K562 (cell line): ENCODE data around the gene ABLIM2. TPM values are rescaled to one million over a fixed set of nuclear protein-coding genes. Genes with fewer than 3 reads are reported as not detected.

Experiments
- ATAC-seq: fragments of 200-7000 bp; cut with Tn5 transposase; 3 replicates; pipeline ENCODE4 v1.9.1; 2020; ENCODE audit warnings: moderate library complexity
- BruUV-seq: library from RNA; stranded (reverse); fragments of 400-500 nt; replicated peaks from 2 replicates; lab custom pipeline; 2021; lab: Mats Ljungman, UMichigan
- CTCF ChIA-PET: fragments of 300-600 bp; formaldehyde crosslinking; extraction: SDS; loops from one replicate; lab custom pipeline; 2021; ENCODE audit warnings: low intra/inter-chr PET ratio; lab: Yijun Ruan, JAX
- POLR2A ChIA-PET: fragments of 300-600, 350-650 bp; sonication (Branson Sonifier 250); formaldehyde crosslinking; extraction: SDS; loops from one replicate; lab custom pipeline; 2021; ENCODE audit warnings: antibody characterized with exemption, inconsistent platforms; lab: Yijun Ruan, JAX
- DNase-seq, 4 experiments: peaks; one replicate each; pipeline versions ENCODE4 v3.0.0 to v3.0.0-alpha.2; 2011 to 2018; ENCODE audit warnings: low spot score in 3 of 4, mixed read lengths in 3 of 4; ENCODE audit errors: extremely low read depth in 1 of 4
- FAIRE-seq: peaks from 2 replicates; lab custom pipeline; 2011; peaks lifted over from hg19 to GRCh38; lab: Jason Lieb, UNC
- H2AFZ ChIP-seq: 2 replicates; pipeline ENCODE4 v1.6.0; 2011; ENCODE audit warnings: low read depth, low read length, control low read depth, inconsistent platforms
- H3K27ac ChIP-seq: fragments of 200-600 bp; 3 replicates; pipeline ENCODE4 v1.8.0; 2011; ENCODE audit warnings: low read depth, mild to moderate bottlenecking, control low read depth, inconsistent platforms, low read length, moderate library complexity, mixed read lengths; ENCODE audit errors: extremely low read depth
- H3K27me3 ChIP-seq, 2 experiments: fragments of 300-600 bp in 1 of 2; 2 replicates in 1 of 2; 3 replicates in 1 of 2; pipeline versions ENCODE4 v1.6.0 to v1.8.0; 2011; ENCODE audit warnings: inconsistent platforms in 2 of 2, low read length in 2 of 2, mild to moderate bottlenecking in 1 of 2, mixed read lengths in 1 of 2, moderate library complexity in 1 of 2; ENCODE audit not compliant: control insufficient read depth in 2 of 2, insufficient read depth in 2 of 2
- H3K36me3 ChIP-seq: fragments of 300-600 bp; 3 replicates; pipeline ENCODE4 v1.8.0; 2011; ENCODE audit warnings: mild to moderate bottlenecking, low read length, inconsistent platforms; ENCODE audit not compliant: control insufficient read depth, insufficient read depth
- H3K4me1 ChIP-seq, 2 experiments: fragments of 200-600 bp in 1 of 2; replicated peaks in 1 of 2; 2 replicates in 1 of 2; 3 replicates in 1 of 2; pipeline versions ENCODE4 v1.5.1 to v1.8.0; 2011; ENCODE audit warnings: inconsistent platforms in 2 of 2, low read length in 2 of 2, mild to moderate bottlenecking in 1 of 2, mixed read lengths in 1 of 2, moderate library complexity in 1 of 2; ENCODE audit not compliant: control insufficient read depth in 2 of 2, insufficient read depth in 2 of 2
- H3K4me2 ChIP-seq: 2 replicates; pipeline ENCODE4 v1.6.1; 2011; ENCODE audit warnings: low read length, control low read depth, inconsistent platforms, mixed read lengths; ENCODE audit not compliant: insufficient read depth
- H3K4me3 ChIP-seq: fragments of 200-600 bp; sonication (generic), shearing (Covaris generic); 2 replicates; pipeline ENCODE4 v1.5.1; 2016; ENCODE audit warnings: control low read depth, inconsistent platforms
- H3K79me2 ChIP-seq: fragments of 200-600 bp; 3 replicates; pipeline ENCODE4 v1.8.0; 2011; ENCODE audit warnings: low read length, inconsistent platforms; ENCODE audit not compliant: control insufficient read depth, insufficient read depth
- H3K9ac ChIP-seq, 2 experiments: 2 replicates each; pipeline versions ENCODE4 v1.6.0 to v1.6.1; 2011; ENCODE audit warnings: low read depth in 2 of 2, low read length in 2 of 2, control low read depth in 1 of 2, inconsistent platforms in 1 of 2, mild to moderate bottlenecking in 1 of 2, mixed read lengths in 1 of 2; ENCODE audit not compliant: insufficient read depth in 1 of 2
- H3K9me1 ChIP-seq: one replicate; pipeline ENCODE4 v1.6.0; 2011; ENCODE audit warnings: inconsistent platforms, mild to moderate bottlenecking, low read length, moderate library complexity; ENCODE audit not compliant: control insufficient read depth, insufficient read depth
- H3K9me3 ChIP-seq: replicated peaks from 2 replicates; pipeline ENCODE4 v1.5.1; 2011; ENCODE audit warnings: low read depth, low read length, inconsistent platforms; ENCODE audit not compliant: control insufficient read depth, insufficient read depth
- H4K20me1 ChIP-seq: replicated peaks from 2 replicates; pipeline ENCODE4 v1.6.1; 2011; ENCODE audit warnings: low read length, inconsistent platforms, mixed read lengths; ENCODE audit not compliant: control insufficient read depth, insufficient read depth
- CEBPB ChIP-seq: fragments of 450-650 bp; IDR thresholded peaks from 2 replicates; pipeline ENCODE4 v1.6.1; 2016; ENCODE audit warnings: missing genetic modification characterization, missing compliant biosample characterization
- FOXJ3 ChIP-seq: sonication (generic); formaldehyde crosslinking; IDR thresholded peaks from 2 replicates; pipeline ENCODE4 v1.4.0; 2020; ENCODE audit warnings: mild to moderate bottlenecking, missing genetic modification reagents
- MAFG ChIP-seq: fragments of 450-650 bp; conservative IDR thresholded peaks from 2 replicates; pipeline ENCODE4 v1.6.1; 2016; ENCODE audit warnings: missing genetic modification characterization, missing compliant biosample characterization
- POLR2B ChIP-seq: fragments of 450-650 bp; IDR thresholded peaks from 2 replicates; pipeline ENCODE4 v1.6.1; 2018; ENCODE audit warnings: low read depth; ENCODE audit not compliant: partially characterized antibody
- ZNF717 ChIP-seq: fragments of 250-450 bp; sonication (Bioruptor Pico); IDR thresholded peaks from 2 replicates; pipeline ENCODE4 v1.5.0; 2021
- WGBS: fragments of 100-300 bp; shearing (Covaris generic); methylation state at CpG from one replicate; pipeline ENCODE4 v1.1.6; 2016; ENCODE audit warnings: low coverage, mixed read lengths; ENCODE audit not compliant: insufficient coverage; ENCODE audit errors: missing lambda C conversion rate; 5-methylcytosine and 5-hydroxymethylcytosine counted together
- in situ Hi-C: fragments of 300-500 bp; cut with MboI; formaldehyde crosslinking; loops from 4 replicates; pipeline ENCODE4 v1.15.0; 2018; ENCODE audit warnings: inconsistent platforms, mixed read lengths
- intact Hi-C: fragments of 100-400 bp; cut with micrococcal nuclease; formaldehyde crosslinking; loops from 2 replicates; pipeline ENCODE4 v1.14.2; 2022
- polyA plus RNA-seq, 8 experiments: library from polyadenylated mRNA; depleted of rRNA in 4 of 8; stranded (reverse) in 5 of 8; unstranded in 3 of 8; fragments of >200 nt; fragmentation: Nextera tagmentation in 2 of 8; fragmentation: Illumina TruSeq in 1 of 8; extraction: Ambion mirVana in 2 of 8; extraction: Trizol in 1 of 8; gene quantifications; 2 replicates each; pipeline versions ENCODE4 v1.2.1 to v1.2.3, GENCODE V29; 2011 to 2014; ENCODE audit warnings: inconsistent platforms in 1 of 8, missing spikeins in 1 of 8
- total RNA-seq, 7 experiments: library from RNA; depleted of rRNA in 6 of 7; stranded (reverse); fragments of >200 nt in 6 of 7; fragmentation: Illumina TruSeq in 2 of 7; extraction: Trizol in 2 of 7; gene quantifications; 2 replicates each; pipeline versions ENCODE4 v1.2.1 to v1.2.3, GENCODE V29; 2011 to 2021; ENCODE audit warnings: low replicate concordance in 1 of 7

ABLIM2 gene
- total and polyA plus RNA-seq, 9 of the 15 experiments (the other 6 are each of a cell fraction or from before 2014, with no cell fraction given): not detected

GRCh38 chr4:8129785-8130184 is 28.8 kb downstream of the ABLIM2 start (continued):
- TF ChIP-seq ZNF717 (CRISPR knock-in tag): no peak
- TF ChIP-seq CEBPB (tag): no peak
- TF ChIP-seq FOXJ3 (CRISPR knock-in tag): no peak

GRCh38 chr4:8129136-8129535 is 29.5 kb downstream of the ABLIM2 start:
- peaks cover 10% of the 10 kb centered on the region; the same call in 1 of the 2 replicates for H4K20me1 ChIP-seq
- no peaks in the 10 kb centered on the region for H3K79me2 ChIP-seq
- FAIRE-seq (no peak), ATAC-seq (no peak), DNase-seq (no peak)
- POLR2A ChIA-PET: interaction anchor here (1.5 kb wide), 1 partner anchor 14 kb away, joined by 3 read pairs; no protein-coding TSS in a partner anchor
- H3K36me3 ChIP-seq: no peaks in the 10 kb centered on the region
- H3K27ac ChIP-seq: no peak overlapping the region
- no peaks in the 10 kb centered on the region; a peak in 1 of 5 replicates for H3K4me1 ChIP-seq
- H3K9me1 ChIP-seq: no peaks in the 10 kb centered on the region
- H3K4me2 ChIP-seq: no peak overlapping the region
- BruUV-seq: no TSS peak
- intact Hi-C loops: no loop called here
- H2AFZ ChIP-seq: no peak overlapping the region
- peaks cover 21 to 95% of the 10 kb centered on the region in 2 experiments; a peak in 3 of 5 replicates for H3K27me3 ChIP-seq
- no peak for TF ChIP-seq POLR2B
- TF ChIP-seq MAFG (tag): no peak
- H3K9ac ChIP-seq: no peak overlapping the region
- in situ Hi-C loops: no loop called here
- H3K4me3 ChIP-seq: no peak overlapping the region
- H3K9me3 ChIP-seq: no peaks in the 10 kb centered on the region
- CTCF ChIA-PET: no interaction called here
- under 1% methylated on average over 11 of the region's 11 CpGs for WGBS
